ENCODE measurements around the gene OSBPL2.

DNA sequence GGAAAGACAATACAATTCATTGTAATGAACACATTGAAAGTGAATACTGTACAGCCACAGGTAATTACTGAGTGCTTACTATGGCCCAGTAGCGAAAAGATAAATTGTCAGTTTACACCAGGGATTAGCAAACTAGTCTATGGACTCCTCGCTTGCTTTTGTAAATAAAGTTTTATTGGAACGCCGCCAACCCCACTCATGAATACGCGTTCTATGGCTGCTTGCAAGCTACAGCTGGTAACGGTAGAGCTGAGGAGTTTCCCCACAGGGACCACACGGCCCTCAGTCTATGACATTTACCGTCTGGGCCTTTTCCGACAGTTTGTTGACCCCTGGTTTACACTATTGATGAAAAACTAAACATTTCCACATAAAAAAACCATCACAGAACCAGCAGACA is 104.6 kb downstream of the OSBPL2 start:
- TF ChIP-seq, protein P1, sequence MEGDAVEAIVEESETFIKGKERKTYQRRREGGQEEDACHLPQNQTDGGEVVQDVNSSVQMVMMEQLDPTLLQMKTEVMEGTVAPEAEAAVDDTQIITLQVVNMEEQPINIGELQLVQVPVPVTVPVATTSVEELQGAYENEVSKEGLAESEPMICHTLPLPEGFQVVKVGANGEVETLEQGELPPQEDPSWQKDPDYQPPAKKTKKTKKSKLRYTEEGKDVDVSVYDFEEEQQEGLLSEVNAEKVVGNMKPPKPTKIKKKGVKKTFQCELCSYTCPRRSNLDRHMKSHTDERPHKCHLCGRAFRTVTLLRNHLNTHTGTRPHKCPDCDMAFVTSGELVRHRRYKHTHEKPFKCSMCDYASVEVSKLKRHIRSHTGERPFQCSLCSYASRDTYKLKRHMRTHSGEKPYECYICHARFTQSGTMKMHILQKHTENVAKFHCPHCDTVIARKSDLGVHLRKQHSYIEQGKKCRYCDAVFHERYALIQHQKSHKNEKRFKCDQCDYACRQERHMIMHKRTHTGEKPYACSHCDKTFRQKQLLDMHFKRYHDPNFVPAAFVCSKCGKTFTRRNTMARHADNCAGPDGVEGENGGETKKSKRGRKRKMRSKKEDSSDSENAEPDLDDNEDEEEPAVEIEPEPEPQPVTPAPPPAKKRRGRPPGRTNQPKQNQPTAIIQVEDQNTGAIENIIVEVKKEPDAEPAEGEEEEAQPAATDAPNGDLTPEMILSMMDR (IDR thresholded peaks at IDR 0.05): no peak
- no peak for TF ChIP-seq POLR2A (IDR thresholded peaks at IDR 0.05)

All from esophagus squamous epithelium (tissue), 4 donors.